ENCODE data around the gene SPIRE1. TPM values are rescaled to one million over a fixed set of nuclear protein-coding genes. Genes with fewer than 3 reads are reported as not detected.
"Not testable (repeated sequence)": the region's sequence is repeated elsewhere in the genome, so short reads cannot be mapped to it uniquely, and the experiment has no call there.

The SPIRE1 gene
- polyA plus RNA-seq, 1 donor from 2014 or later: 22.2 TPM

DNA sequence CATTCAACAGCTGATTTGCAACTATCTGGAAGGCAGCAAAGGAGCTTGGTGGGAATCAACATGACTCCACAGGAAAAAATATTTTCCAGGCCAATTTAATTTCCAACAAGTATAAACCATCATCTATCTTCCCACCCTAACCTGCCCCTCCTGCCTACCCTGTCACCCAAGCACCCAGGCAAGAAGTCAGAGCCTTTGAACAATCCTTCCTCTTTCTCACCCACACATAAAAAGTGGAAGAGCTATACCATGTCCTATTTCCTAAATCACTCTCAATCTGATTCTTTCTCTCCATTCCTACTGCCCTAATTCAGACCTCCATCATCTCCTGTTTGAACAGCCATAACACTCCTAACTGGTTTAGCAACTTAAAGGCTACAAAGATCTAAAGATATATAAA lies 12.7 kb downstream of the SPIRE1 start:
- no peak overlapping the region for H3K4me3 ChIP-seq (ENCODE audit: low read length)
- H3K9me2 ChIP-seq (ENCODE audit: insufficient read depth, low read length): no peaks in the 10 kb centered on the region
- no peaks in the 10 kb centered on the region for H3K9me3 ChIP-seq (ENCODE audit: low read length)
- H3K36me3 ChIP-seq (ENCODE audit: insufficient read depth, low read length): no peaks in the 10 kb centered on the region
- no peaks in the 10 kb centered on the region for H3K27me3 ChIP-seq (ENCODE audit: insufficient read depth, low read depth, low read length)
- H3K27ac ChIP-seq (ENCODE audit: low read length): no peak overlapping the region
- no peak overlapping the region for H3K9ac ChIP-seq (ENCODE audit: low read length)
- no peaks in the 10 kb centered on the region for H4K20me1 ChIP-seq (ENCODE audit: insufficient read depth)
- no peak overlapping the region for H3K4me2 ChIP-seq (ENCODE audit: low read length)
- TF ChIP-seq, protein P1, sequence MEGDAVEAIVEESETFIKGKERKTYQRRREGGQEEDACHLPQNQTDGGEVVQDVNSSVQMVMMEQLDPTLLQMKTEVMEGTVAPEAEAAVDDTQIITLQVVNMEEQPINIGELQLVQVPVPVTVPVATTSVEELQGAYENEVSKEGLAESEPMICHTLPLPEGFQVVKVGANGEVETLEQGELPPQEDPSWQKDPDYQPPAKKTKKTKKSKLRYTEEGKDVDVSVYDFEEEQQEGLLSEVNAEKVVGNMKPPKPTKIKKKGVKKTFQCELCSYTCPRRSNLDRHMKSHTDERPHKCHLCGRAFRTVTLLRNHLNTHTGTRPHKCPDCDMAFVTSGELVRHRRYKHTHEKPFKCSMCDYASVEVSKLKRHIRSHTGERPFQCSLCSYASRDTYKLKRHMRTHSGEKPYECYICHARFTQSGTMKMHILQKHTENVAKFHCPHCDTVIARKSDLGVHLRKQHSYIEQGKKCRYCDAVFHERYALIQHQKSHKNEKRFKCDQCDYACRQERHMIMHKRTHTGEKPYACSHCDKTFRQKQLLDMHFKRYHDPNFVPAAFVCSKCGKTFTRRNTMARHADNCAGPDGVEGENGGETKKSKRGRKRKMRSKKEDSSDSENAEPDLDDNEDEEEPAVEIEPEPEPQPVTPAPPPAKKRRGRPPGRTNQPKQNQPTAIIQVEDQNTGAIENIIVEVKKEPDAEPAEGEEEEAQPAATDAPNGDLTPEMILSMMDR (IDR thresholded peaks at IDR 0.05; ENCODE audit: poor library complexity, severe bottlenecking): no peak
- TF ChIP-seq TAF1 (IDR thresholded peaks at IDR 0.05; ENCODE audit: low read depth) (no peak), EP300 (conservative IDR thresholded peaks at IDR 0.05; ENCODE audit: poor library complexity, severe bottlenecking) (no peak), EZH2 (IDR thresholded peaks at IDR 0.05; ENCODE audit: borderline replicate concordance, insufficient read depth, low read length, poor library complexity, severe bottlenecking) (no peak), SMC3 (conservative IDR thresholded peaks at IDR 0.05; ENCODE audit: poor library complexity) (no peak), POLR2AphosphoS5 (IDR thresholded peaks at IDR 0.05) (no peak), MXI1 (conservative IDR thresholded peaks at IDR 0.05; ENCODE audit: poor library complexity, severe bottlenecking) (no peak), RAD21 (conservative IDR thresholded peaks at IDR 0.05) (no peak)
- TF ChIP-seq, protein P2, sequence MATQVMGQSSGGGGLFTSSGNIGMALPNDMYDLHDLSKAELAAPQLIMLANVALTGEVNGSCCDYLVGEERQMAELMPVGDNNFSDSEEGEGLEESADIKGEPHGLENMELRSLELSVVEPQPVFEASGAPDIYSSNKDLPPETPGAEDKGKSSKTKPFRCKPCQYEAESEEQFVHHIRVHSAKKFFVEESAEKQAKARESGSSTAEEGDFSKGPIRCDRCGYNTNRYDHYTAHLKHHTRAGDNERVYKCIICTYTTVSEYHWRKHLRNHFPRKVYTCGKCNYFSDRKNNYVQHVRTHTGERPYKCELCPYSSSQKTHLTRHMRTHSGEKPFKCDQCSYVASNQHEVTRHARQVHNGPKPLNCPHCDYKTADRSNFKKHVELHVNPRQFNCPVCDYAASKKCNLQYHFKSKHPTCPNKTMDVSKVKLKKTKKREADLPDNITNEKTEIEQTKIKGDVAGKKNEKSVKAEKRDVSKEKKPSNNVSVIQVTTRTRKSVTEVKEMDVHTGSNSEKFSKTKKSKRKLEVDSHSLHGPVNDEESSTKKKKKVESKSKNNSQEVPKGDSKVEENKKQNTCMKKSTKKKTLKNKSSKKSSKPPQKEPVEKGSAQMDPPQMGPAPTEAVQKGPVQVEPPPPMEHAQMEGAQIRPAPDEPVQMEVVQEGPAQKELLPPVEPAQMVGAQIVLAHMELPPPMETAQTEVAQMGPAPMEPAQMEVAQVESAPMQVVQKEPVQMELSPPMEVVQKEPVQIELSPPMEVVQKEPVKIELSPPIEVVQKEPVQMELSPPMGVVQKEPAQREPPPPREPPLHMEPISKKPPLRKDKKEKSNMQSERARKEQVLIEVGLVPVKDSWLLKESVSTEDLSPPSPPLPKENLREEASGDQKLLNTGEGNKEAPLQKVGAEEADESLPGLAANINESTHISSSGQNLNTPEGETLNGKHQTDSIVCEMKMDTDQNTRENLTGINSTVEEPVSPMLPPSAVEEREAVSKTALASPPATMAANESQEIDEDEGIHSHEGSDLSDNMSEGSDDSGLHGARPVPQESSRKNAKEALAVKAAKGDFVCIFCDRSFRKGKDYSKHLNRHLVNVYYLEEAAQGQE (IDR thresholded peaks at IDR 0.05; ENCODE audit: borderline replicate concordance): no peak
- H3F3A ChIP-seq (ENCODE audit: insufficient read depth, low read length, poor library complexity, severe bottlenecking): no peaks in the 10 kb centered on the region
- H3K79me2 ChIP-seq (replicated peaks; ENCODE audit: insufficient read depth, low read length): peaks cover 40% of the 10 kb centered on the region
- no peak overlapping the region for H2AFZ ChIP-seq (ENCODE audit: low read depth, low read length)

DNA sequence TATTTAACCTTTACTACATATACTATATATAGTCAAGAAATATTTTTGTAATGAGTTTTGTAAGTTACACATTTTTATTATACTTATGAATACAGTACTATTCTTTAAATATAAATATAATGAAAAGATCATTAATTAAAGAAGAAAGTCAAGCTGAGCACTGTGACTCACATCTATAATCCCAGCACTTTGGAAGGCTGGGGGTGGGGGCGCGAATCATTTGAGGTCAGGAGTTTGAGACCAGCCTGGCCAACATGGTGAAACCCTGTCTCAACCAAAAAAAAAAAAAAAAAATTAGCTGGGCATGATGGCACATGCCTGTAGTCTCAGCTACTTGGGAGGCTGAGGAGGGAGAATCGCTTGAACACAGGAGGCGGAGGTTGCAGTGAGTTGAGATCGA lies 14.2 kb downstream of the SPIRE1 start:
- H3K9me2 ChIP-seq (ENCODE audit: insufficient read depth, low read length); H3F3A ChIP-seq (ENCODE audit: insufficient read depth, low read length, poor library complexity, severe bottlenecking); H3K9me3 ChIP-seq (ENCODE audit: low read length); H3K4me3 ChIP-seq (ENCODE audit: low read length); H3K4me2 ChIP-seq (ENCODE audit: low read length); H2AFZ ChIP-seq (ENCODE audit: low read depth, low read length); H3K9ac ChIP-seq (ENCODE audit: low read length); H3K27me3 ChIP-seq (ENCODE audit: insufficient read depth, low read depth, low read length); H3K27ac ChIP-seq (ENCODE audit: low read length); H3K36me3 ChIP-seq (ENCODE audit: insufficient read depth, low read length); H4K20me1 ChIP-seq (ENCODE audit: insufficient read depth): not testable (repeated sequence)
- peaks cover 28% of the 10 kb centered on the region for H3K79me2 ChIP-seq (replicated peaks; ENCODE audit: insufficient read depth, low read length)

DNA sequence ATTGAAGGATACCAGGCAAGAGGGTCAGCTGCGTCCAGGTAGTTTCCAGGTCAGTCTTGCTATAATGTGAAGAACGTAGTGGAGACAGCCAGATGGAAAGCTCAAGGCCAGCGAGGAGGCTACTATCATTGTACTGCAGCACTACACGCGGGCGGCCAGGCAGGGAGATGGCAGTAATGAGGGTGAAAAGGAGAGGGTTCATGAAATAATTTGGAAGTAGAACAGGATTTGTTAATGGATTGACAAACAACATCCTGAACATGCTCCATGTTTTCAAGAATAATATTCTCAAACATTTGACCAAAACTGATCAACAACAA lies 17.1 kb downstream of the SPIRE1 start:
- TF ChIP-seq EZH2 (IDR thresholded peaks at IDR 0.05; ENCODE audit: borderline replicate concordance, insufficient read depth, low read length, poor library complexity, severe bottlenecking): no peak
- no peak for TF ChIP-seq RAD21 (conservative IDR thresholded peaks at IDR 0.05)
- no peak for TF ChIP-seq POLR2AphosphoS5 (IDR thresholded peaks at IDR 0.05)
- no peak for TF ChIP-seq MXI1 (conservative IDR thresholded peaks at IDR 0.05; ENCODE audit: poor library complexity, severe bottlenecking)
- no peak for TF ChIP-seq SMC3 (conservative IDR thresholded peaks at IDR 0.05; ENCODE audit: poor library complexity)
- no peak for TF ChIP-seq EP300 (conservative IDR thresholded peaks at IDR 0.05; ENCODE audit: poor library complexity, severe bottlenecking)
- TF ChIP-seq, protein P1 (IDR thresholded peaks at IDR 0.05; ENCODE audit: poor library complexity, severe bottlenecking): no peak
- TF ChIP-seq, protein P2 (IDR thresholded peaks at IDR 0.05; ENCODE audit: borderline replicate concordance): no peak
- TF ChIP-seq TAF1 (IDR thresholded peaks at IDR 0.05; ENCODE audit: low read depth): no peak
- Histone ChIP-seq H3K9me2 (ENCODE audit: insufficient read depth, low read length) (no peaks in the 10 kb centered on the region), H3F3A (ENCODE audit: insufficient read depth, low read length, poor library complexity, severe bottlenecking) (no peaks in the 10 kb centered on the region), H3K9me3 (ENCODE audit: low read length) (no peaks in the 10 kb centered on the region), H3K4me2 (ENCODE audit: low read length) (no peak overlapping the region), H2AFZ (ENCODE audit: low read depth, low read length) (no peak overlapping the region), H4K20me1 (ENCODE audit: insufficient read depth) (no peaks in the 10 kb centered on the region), H3K36me3 (ENCODE audit: insufficient read depth, low read length) (no peaks in the 10 kb centered on the region), H3K27ac (ENCODE audit: low read length) (no peak overlapping the region), H3K27me3 (ENCODE audit: insufficient read depth, low read depth, low read length) (no peaks in the 10 kb centered on the region), H3K9ac (ENCODE audit: low read length) (no peak overlapping the region), H3K4me3 (ENCODE audit: low read length) (no peak overlapping the region), H3K79me2 (replicated peaks; ENCODE audit: insufficient read depth, low read length) (peaks cover 15% of the 10 kb centered on the region)

Data from neural cell (in vitro differentiated cells).